ENCODE data around the gene INPP1. TPM values are rescaled to one million over a fixed set of nuclear protein-coding genes. Genes with fewer than 3 reads are reported as not detected.

Gene INPP1
- total and polyA plus RNA-seq, 8 donors = 11.5 to 31.0 (median 15.4) TPM

DNA sequence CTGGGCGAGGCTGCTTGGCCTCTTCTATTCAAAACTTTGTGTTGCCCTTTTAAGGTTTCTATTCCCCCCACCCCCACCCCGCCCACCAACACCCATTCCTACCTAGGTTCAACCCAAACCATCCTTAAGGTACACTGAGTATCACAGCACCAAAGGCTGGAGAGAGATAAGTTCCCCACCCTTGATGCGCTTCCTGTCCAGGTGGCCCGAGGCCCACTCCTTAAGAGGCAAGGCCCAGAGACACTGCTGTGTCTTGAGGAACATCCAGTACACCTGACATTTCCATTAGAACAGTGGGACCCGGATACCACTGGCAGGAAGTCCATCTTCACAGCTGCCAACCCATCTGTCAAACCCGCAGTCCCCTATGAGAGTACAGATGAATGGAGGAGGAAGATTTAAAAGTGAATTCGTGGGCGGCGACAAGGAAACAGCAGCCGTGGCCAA is 277 bp upstream of the INPP1 start:
- TF ChIP-seq, protein P1, sequence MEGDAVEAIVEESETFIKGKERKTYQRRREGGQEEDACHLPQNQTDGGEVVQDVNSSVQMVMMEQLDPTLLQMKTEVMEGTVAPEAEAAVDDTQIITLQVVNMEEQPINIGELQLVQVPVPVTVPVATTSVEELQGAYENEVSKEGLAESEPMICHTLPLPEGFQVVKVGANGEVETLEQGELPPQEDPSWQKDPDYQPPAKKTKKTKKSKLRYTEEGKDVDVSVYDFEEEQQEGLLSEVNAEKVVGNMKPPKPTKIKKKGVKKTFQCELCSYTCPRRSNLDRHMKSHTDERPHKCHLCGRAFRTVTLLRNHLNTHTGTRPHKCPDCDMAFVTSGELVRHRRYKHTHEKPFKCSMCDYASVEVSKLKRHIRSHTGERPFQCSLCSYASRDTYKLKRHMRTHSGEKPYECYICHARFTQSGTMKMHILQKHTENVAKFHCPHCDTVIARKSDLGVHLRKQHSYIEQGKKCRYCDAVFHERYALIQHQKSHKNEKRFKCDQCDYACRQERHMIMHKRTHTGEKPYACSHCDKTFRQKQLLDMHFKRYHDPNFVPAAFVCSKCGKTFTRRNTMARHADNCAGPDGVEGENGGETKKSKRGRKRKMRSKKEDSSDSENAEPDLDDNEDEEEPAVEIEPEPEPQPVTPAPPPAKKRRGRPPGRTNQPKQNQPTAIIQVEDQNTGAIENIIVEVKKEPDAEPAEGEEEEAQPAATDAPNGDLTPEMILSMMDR (IDR thresholded peaks at IDR 0.05) = no peak
- H3K27me3 ChIP-seq = no peaks in the 10 kb centered on the region
- DNase-seq (no peak), FAIRE-seq (no peak), ATAC-seq (peak in 1 of 4 donors; percentile 9)
- peak overlapping the region; percentile 46 to 75 (median 58) for H3K4me3 ChIP-seq
- H3K36me3 ChIP-seq = no peaks in the 10 kb centered on the region
- intact Hi-C loops (cut with DNase I) = no loop called here
- 33 to 36% methylated on average over 10 of the region's 10 CpGs for WGBS, 2 donors
- H3K9me3 ChIP-seq = no peaks in the 10 kb centered on the region
- peaks cover 0 to 18% (median 17%) of the 10 kb centered on the region in 3 donors for H3K4me1 ChIP-seq
- peak overlapping the region; percentile 85 to 95 (median 90) for H3K27ac ChIP-seq

DNA sequence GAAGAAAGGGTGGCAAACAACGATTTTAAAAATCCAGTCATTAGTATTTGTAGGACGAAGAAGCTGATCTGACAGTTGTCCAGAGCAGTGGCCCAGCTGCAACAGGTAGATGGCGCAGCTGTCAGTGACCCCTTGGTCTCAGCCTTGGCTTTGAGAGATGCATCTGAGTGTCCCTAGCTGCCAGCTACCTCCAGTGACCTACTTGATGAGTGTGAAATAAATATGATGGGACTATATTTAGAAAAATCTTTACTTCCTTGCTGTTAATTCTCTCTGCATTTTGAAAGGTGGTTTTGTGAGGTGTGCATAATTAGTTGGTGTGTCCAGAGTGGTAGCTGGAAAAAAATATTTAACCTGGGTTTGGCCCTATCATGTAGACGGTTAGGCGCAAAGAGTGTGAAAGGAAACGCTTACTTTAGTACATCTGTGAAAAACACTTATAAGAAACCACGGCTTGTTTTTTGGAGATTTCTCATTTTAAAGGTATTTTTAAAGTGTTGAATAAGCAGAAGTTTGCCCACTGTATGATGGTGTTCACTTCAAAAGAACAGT is 963 bp downstream of the INPP1 start:
- H3K4me3 ChIP-seq = peak overlapping the region; percentile 46 to 75 (median 58)
- no peak for FAIRE-seq
- no peaks in the 10 kb centered on the region for H3K27me3 ChIP-seq
- DNase-seq = peak in 3 of 6 donors; percentile 42 to 66 (median 48)
- WGBS, 2 donors = 13 to 19% methylated on average over 7 of the region's 7 CpGs
- TF ChIP-seq, protein P1 (IDR thresholded peaks at IDR 0.05) = no peak
- H3K36me3 ChIP-seq = no peaks in the 10 kb centered on the region
- intact Hi-C loops (cut with DNase I) = no loop called here
- H3K4me1 ChIP-seq = peaks cover 0 to 18% (median 17%) of the 10 kb centered on the region in 3 donors
- peak overlapping the region; percentile 85 to 95 (median 90) for H3K27ac ChIP-seq
- H3K9me3 ChIP-seq = no peaks in the 10 kb centered on the region
- peak; percentile 60 to 85 (median 80) for ATAC-seq

DNA sequence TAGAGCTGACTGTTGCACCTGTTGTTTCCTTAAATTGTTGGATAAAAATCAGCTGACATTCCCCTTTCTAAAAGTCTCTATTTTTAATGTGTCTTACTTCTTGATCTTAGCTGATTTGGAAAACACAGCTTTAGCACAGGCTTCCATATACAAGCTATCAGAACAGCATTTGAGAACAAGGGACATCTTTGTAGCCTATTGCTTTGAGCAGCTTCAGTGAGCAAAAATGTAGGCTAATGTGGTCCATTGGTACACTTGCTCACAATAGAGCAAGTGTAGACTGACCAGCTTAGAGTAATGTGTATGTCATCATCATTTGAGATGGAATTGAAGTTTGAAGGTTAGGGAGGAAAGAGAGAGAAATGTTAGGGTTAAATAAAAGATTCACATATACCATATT is 7.0 kb downstream of the INPP1 start:
- DNase-seq (no peak), ATAC-seq (no peak), FAIRE-seq (no peak)
- H3K9me3 ChIP-seq = no peaks in the 10 kb centered on the region
- no peak overlapping the region for H3K4me3 ChIP-seq
- no peaks in the 10 kb centered on the region for H3K27me3 ChIP-seq
- peaks cover 19 to 30% (median 24%) of the 10 kb centered on the region in 3 donors for H3K4me1 ChIP-seq
- TF ChIP-seq, protein P1 (IDR thresholded peaks at IDR 0.05) = no peak
- H3K36me3 ChIP-seq = no peaks in the 10 kb centered on the region
- H3K27ac ChIP-seq = no peak overlapping the region
- intact Hi-C loops (cut with DNase I) = no loop called here

DNA sequence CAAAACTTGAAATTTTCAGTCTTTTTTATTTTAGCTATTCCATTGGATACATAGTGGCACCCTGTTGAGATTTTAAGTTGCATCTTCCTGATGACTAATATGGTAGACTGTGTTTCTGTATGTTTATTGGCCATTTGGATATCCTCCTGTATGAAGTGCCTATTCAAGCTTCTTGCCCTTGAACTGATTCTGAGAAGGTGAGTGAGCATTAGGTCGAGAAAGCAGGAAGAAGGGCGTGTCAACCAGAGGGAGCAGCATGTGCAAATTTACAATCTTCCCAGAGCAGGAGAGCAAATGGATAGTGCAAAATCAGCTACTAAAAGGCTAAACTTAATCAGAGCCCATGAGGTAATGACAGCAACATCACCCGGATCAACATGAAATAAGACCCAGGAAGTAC is 8.6 kb downstream of the INPP1 start:
- no peak for DNase-seq

More for the DNA sequence above, 8.6 kb downstream of the INPP1 start:
- peak; percentile 14 to 48 (median 41) for ATAC-seq
- intact Hi-C loops (cut with DNase I) = no loop called here
- no peaks in the 10 kb centered on the region for H3K36me3 ChIP-seq
- H3K4me1 ChIP-seq = peaks cover 19 to 38% (median 32%) of the 10 kb centered on the region in 3 donors
- H3K4me3 ChIP-seq = no peak overlapping the region
- TF ChIP-seq, protein P1 (IDR thresholded peaks at IDR 0.05) = no peak
- 39 to 45% methylated on average over 3 of the region's 3 CpGs for WGBS, 2 donors
- H3K27me3 ChIP-seq = no peaks in the 10 kb centered on the region
- FAIRE-seq = no peak
- H3K9me3 ChIP-seq = no peaks in the 10 kb centered on the region
- H3K27ac ChIP-seq = no peak overlapping the region
